ENCODE measurements around the gene IFIT2.

DNA sequence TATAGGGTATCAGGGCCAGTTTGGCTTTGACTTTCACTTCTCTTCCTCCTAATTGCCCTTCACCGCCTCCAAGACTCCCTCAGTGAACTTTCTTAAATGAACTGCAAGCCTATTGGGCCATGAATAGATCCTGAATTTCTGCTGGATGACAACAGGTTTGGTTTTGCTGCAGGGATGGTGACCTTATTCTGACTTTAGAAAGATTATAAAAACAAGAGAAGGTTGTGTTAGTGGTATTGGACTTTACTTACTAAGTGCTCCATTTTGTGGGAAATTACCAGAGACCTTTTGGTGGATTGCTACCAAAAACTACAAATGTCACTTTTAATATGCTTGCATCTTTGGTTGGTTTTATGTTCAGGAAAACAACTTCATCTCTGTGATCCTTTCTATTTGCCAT, 38.8 kb upstream of the IFIT2 start:
- TF ChIP-seq POLR2A (IDR thresholded peaks at IDR 0.05; ENCODE audit: low read depth, low read length) (no peak), POLR2AphosphoS5 (IDR thresholded peaks at IDR 0.05; ENCODE audit: insufficient read depth, low read depth, low read length) (no peak), MYC (IDR thresholded peaks at IDR 0.05; ENCODE audit: low read depth, low read length) (no peak)
- TF ChIP-seq, protein P1, sequence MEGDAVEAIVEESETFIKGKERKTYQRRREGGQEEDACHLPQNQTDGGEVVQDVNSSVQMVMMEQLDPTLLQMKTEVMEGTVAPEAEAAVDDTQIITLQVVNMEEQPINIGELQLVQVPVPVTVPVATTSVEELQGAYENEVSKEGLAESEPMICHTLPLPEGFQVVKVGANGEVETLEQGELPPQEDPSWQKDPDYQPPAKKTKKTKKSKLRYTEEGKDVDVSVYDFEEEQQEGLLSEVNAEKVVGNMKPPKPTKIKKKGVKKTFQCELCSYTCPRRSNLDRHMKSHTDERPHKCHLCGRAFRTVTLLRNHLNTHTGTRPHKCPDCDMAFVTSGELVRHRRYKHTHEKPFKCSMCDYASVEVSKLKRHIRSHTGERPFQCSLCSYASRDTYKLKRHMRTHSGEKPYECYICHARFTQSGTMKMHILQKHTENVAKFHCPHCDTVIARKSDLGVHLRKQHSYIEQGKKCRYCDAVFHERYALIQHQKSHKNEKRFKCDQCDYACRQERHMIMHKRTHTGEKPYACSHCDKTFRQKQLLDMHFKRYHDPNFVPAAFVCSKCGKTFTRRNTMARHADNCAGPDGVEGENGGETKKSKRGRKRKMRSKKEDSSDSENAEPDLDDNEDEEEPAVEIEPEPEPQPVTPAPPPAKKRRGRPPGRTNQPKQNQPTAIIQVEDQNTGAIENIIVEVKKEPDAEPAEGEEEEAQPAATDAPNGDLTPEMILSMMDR (IDR thresholded peaks at IDR 0.05; ENCODE audit: extremely low read depth in 1 of 2, insufficient read depth in 1 of 2, low read depth in 1 of 2, low read length in 2 of 2) = no peak
- TF ChIP-seq, protein P2, sequence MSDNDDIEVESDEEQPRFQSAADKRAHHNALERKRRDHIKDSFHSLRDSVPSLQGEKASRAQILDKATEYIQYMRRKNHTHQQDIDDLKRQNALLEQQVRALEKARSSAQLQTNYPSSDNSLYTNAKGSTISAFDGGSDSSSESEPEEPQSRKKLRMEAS (IDR thresholded peaks at IDR 0.05; ENCODE audit: insufficient read depth, insufficient read length) = no peak

All from endothelial cell of umbilical vein (primary cell).